Thyroid gland (tissue), 4 donors: ENCODE measurements around the gene CDK5R1. TPM values are rescaled to one million over a fixed set of nuclear protein-coding genes. Genes with fewer than 3 reads are reported as not detected.

Source experiments
- DNase-seq, 2 donors: peaks; one replicate each; pipeline ENCODE4 v3.0.0-alpha.2; 2019
- H3K27ac ChIP-seq, 3 donors: fragments of 200-600 bp; sonication (generic); 1 replicate in 2 of 3; 2 replicates in 1 of 3; pipeline ENCODE4 v1.5.1; 2016 to 2019; ENCODE audit warnings: mild to moderate bottlenecking in 1 of 3, moderate library complexity in 1 of 3
- H3K27me3 ChIP-seq: fragments of 200-600 bp; sonication (generic); one replicate; pipeline ENCODE4 v1.5.1; 2019
- H3K36me3 ChIP-seq, 2 donors: fragments of 200-600 bp; sonication (generic); one replicate each; pipeline ENCODE4 v1.5.1; 2016 to 2019
- H3K4me1 ChIP-seq, 2 donors: fragments of 200-600 bp; sonication (generic); one replicate each; pipeline ENCODE4 v1.5.1; 2017 to 2019
- H3K4me3 ChIP-seq, 3 donors: fragments of 200-600 bp; sonication (generic); replicated peaks in 1 of 3; 1 replicate in 2 of 3; 2 replicates in 1 of 3; pipeline ENCODE4 v1.5.1; 2016; ENCODE audit warnings: mild to moderate bottlenecking in 1 of 3
- H3K9me3 ChIP-seq: fragments of 200-600 bp; sonication (generic); one replicate; pipeline ENCODE4 v1.5.1; 2017
- CTCF ChIP-seq, 6 experiments: fragments of 200-600 bp in 3 of 6; fragments of 450-650 bp in 3 of 6; sonication (generic) in 3 of 6; IDR thresholded peaks; one replicate each; pipeline ENCODE4 v1.5.1; 2016 to 2019; ENCODE audit warnings: antibody characterized with exemption in 6 of 6, mild to moderate bottlenecking in 2 of 6, inconsistent platforms in 1 of 6, moderate library complexity in 1 of 6
- POLR2A ChIP-seq, 2 donors: fragments of 450-650 bp; IDR thresholded peaks; one replicate each; pipeline ENCODE4 v1.6.1; 2017; ENCODE audit warnings: antibody characterized with exemption in 2 of 2, mild to moderate bottlenecking in 2 of 2, moderate library complexity in 1 of 2
- WGBS, 2 donors: methylation state at CpG; one replicate each; pipeline ENCODE4 v1.1.5; 2017; 5-methylcytosine and 5-hydroxymethylcytosine counted together
- intact Hi-C: fragments of 100-400 bp; cut with DNase I; formaldehyde crosslinking; loops from one replicate; pipeline ENCODE4 v1.15.1; 2023
- total RNA-seq, 4 donors: library from RNA; depleted of rRNA; stranded (reverse); fragments of >200 nt; gene quantifications; one replicate each; pipeline ENCODE4 v1.2.3, GENCODE V29; 2016

Gene CDK5R1
- total RNA-seq, 4 donors from 2014 or later: 0.49 to 0.78 (median 0.58) TPM

GRCh38 chr17:32498391-32498790, 11.6 kb downstream of the CDK5R1 start:
- no peak overlapping the region for H3K27ac ChIP-seq
- intact Hi-C loops: no loop called here
- H3K27me3 ChIP-seq: no peaks in the 10 kb centered on the region
- peak; percentile 63 to 71 for DNase-seq
- H3K9me3 ChIP-seq: no peaks in the 10 kb centered on the region
- H3K4me1 ChIP-seq: no peaks in the 10 kb centered on the region
- TF ChIP-seq POLR2A (IDR thresholded peaks at IDR 0.05): no peak
- TF ChIP-seq CTCF (IDR thresholded peaks at IDR 0.05): no peak
- no peaks in the 10 kb centered on the region for H3K36me3 ChIP-seq
- H3K4me3 ChIP-seq: no peak overlapping the region
- WGBS, 2 donors: 37 to 52% methylated on average over 9 of the region's 9 CpGs

GRCh38 chr17:32502013-32502412, 15.2 kb downstream of the CDK5R1 start:
- Histone ChIP-seq H3K4me3 (no peak overlapping the region), H3K36me3 (no peaks in the 10 kb centered on the region), H3K9me3 (no peaks in the 10 kb centered on the region), H3K27me3 (no peaks in the 10 kb centered on the region), H3K4me1 (no peaks in the 10 kb centered on the region), H3K27ac (no peak overlapping the region)
- TF ChIP-seq POLR2A (IDR thresholded peaks at IDR 0.05): no peak
- TF ChIP-seq CTCF (IDR thresholded peaks at IDR 0.05): no peak
- WGBS, 2 donors: 96 to 97% methylated on average over 3 of the region's 3 CpGs
- DNase-seq: no peak
- intact Hi-C loops: no loop called here

GRCh38 chr17:32502710-32503109, 15.9 kb downstream of the CDK5R1 start:
- WGBS, 2 donors: 78 to 84% methylated on average over 10 of the region's 10 CpGs

GRCh38 chr17:32503251-32504165, 16.7 kb downstream of the CDK5R1 start:
- intact Hi-C loops: no loop called here
- Histone ChIP-seq H3K36me3 (no peaks in the 10 kb centered on the region), H3K4me1 (no peaks in the 10 kb centered on the region), H3K27me3 (no peaks in the 10 kb centered on the region), H3K9me3 (no peaks in the 10 kb centered on the region), H3K27ac (no peak overlapping the region), H3K4me3 (no peak overlapping the region)
- 69 to 79% methylated on average over 7 of the region's 7 CpGs for WGBS, 2 donors
- TF ChIP-seq POLR2A (IDR thresholded peaks at IDR 0.05) (no peak), CTCF (IDR thresholded peaks at IDR 0.05) (no peak)
- DNase-seq: no peak

More at GRCh38 chr17:32502710-32503109, 15.9 kb downstream of the CDK5R1 start:
- Histone ChIP-seq H3K4me1 (no peaks in the 10 kb centered on the region), H3K4me3 (no peak overlapping the region), H3K9me3 (no peaks in the 10 kb centered on the region), H3K36me3 (no peaks in the 10 kb centered on the region), H3K27ac (no peak overlapping the region), H3K27me3 (no peaks in the 10 kb centered on the region)
- intact Hi-C loops: no loop called here
- no peak for DNase-seq
- TF ChIP-seq POLR2A (IDR thresholded peaks at IDR 0.05) (no peak), CTCF (IDR thresholded peaks at IDR 0.05) (no peak)
